GM19452 (cell line): ENCODE data around the gene RAPGEF2.
"Not testable (repeated sequence)": the region's sequence is repeated elsewhere in the genome, so short reads cannot be mapped to it uniquely, and the experiment has no call there.

Experiments used
- ATAC-seq: cut with Tn5 transposase; IDR thresholded peaks from one replicate; pipeline ENCODE4 v1.9.1; 2021; ENCODE audit not compliant: unreplicated experiment

RAPGEF2 gene

DNA sequence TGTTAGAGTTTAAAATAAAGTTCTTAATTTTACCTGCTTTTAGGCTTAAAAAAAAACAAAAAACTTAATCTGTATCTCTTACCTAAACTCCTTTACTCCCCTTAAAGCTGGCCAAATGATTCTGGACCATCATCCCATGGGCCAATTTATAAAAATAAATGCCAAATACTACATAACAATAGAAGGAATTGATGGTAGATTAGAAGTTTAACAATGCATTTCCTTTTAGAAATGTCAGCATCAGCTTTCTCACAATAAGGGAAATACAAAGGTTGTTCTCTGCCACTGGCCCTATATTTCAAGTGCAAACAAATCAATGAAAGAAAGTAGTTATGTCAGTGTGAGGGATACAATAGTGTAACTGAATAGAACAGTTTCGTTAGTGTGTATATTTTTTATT is 5.7 kb upstream of the RAPGEF2 start:
- ATAC-seq = no peak

DNA sequence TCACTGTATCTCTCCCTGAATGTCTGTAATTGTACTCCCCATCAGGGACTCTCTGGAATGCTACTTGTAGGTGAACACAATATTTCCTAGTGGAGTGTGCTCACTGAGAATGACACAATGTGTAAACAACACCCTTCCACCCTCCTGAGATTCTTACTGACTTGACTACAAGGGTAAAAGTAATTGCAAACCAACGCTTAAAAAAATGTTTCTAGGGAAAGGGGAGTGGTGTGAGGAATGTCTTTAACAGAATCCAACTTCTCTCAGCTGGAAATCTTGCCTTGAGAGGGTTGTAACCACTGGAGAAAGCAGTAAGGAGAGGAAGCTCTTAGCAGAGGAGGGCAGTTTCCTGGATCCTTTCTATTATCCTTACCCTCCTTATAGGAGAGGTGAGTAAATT is 5.1 kb upstream of the RAPGEF2 start:
- ATAC-seq = no peak

DNA sequence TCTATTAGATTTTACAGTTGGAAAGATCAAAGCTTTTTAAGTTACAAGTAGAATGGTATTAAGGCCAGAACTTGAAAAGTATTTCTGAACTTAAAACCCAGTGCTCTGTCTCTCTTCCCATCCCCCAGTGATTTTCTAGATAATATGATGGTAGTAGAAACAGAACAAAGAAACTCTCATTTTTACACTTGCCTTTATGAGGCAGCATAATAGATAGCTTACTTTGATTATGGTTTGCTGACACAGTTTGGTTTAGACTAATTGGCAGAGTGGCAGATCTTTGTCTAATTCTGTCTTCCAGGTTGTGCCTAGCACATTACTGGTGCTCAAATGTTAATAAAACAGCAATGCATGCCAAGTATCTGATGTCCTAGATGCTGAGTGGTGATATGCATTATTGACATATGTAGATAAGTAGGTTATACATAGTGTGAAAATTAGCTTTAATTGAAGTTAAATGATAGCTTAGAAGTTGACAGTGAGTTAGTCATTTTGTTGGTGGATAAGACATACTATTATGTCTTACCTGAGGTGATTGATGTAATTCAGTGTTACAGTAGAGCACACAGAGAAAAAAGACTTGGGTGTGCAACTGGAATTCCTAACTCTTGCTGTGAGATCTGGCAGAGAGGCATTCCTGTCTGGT is 4.3 kb upstream of the RAPGEF2 start:
- ATAC-seq = no peak

DNA sequence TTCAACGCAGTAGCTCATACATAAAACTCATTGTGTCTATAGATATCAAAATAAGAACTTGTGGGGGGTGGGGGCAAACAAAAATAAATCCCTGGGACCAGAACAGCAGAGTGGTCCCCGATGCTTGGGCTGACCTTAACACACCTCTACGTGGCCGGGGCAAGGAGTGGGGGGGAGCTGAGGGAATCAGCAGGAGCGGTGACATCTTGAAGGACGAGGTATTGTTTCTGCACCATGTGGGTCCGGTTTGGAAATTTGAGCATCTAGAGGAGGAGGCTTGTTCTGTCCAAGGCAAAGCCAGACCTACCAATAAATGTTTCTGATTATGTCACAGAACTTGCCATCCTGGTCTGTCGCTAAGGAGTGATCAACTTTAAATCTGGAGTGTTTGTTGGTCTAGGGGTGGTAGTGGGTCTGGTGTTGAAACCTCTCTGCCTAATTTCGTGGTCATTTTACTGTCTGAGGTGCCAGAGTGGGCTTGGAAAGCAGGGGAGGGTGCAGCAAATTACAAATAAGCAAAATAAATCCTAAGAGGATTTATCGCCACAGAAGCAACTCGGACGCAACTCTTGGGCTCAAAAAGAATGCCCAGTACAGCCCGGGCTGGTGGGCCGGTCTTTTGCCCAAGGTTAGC is 774 bp upstream of the RAPGEF2 start:
- no peak for ATAC-seq

DNA sequence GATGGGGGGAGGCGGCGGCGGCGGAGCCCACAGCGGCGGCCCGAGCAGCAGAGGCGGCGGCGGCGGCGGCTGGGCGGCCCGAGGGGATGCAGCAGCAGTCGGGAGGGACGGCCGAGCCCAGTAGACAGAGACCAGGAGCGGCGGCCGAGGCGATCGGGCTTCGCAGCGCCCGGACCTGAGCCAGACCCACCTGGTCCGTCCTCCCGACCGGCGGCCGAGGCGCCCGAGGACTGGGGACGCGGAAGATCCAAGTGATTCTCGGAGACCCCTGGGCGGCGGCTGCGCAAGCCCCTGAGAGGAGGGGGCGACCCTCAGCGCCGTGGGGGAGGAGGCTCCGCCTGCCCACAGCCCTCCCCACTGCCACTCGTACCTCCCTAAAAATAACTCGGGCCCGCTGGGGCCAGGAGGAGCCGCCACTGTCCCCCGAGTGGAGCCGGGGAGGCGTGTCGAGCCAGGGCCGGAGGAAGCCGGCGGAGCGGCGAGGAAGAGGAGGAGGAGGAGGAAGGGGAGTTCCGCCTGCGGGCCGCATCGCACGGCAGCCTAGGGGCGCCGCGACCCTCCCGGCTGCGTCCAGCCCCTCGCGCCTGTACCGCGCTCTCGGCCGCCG is 608 bp downstream of the RAPGEF2 start:
- ATAC-seq = peak; percentile 29

DNA sequence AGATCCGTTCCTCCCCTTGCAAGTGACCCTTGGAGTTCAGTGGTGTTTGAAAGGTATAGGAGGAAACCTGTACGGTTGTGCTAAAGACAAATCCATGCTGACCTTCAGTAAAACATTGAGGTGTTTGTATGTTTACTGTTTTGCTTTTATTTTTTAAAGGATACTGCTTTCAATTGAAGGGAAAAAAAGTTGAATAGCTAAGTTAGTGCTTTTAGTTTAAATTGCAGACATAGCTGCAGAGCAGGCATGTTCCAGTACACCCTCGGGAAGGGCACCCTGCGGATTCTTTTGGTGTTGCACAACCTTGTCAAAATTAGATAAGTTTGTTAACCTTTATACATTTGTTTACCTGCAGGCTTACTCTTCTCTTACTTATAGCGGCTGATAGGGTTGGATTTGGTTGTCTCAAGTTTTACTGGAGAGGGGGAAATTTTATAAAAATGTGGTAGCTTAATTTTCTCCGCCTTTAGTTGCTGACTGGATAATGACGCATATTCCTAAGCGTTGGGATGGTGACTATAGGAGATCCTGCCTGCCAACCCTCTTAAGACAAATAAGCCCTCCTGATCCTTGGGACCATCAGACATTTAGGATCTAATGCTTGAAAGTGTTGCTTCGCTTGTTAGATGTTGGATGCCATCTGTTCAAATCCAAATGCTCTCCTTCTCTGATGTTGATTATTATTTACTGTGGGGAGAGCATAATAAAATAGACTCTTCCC is 2.0 kb downstream of the RAPGEF2 start:
- no peak for ATAC-seq

DNA sequence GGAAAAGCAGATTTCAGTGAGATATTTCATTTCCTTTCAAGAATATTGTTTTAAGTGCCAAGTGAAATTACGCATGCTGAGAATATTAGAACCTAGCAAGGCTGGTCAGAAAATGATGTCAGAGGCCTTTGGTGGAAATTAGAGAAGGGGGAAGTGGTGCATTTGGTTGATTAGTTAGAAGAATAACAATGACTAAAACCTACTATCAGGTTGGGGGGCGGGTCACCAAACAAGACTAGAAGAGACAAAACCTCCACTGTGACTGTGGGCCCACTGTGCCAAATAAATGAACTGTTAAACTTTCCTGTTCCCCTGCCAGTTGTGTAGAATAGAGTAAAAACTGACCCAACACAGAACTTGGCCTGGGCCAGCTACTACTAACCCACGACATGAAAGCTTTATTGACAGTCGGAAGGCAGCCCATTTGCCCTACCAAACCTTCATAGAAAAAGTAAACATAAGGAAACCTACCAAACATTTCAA is 2.9 kb downstream of the RAPGEF2 start:
- ATAC-seq = peak; percentile 13

DNA sequence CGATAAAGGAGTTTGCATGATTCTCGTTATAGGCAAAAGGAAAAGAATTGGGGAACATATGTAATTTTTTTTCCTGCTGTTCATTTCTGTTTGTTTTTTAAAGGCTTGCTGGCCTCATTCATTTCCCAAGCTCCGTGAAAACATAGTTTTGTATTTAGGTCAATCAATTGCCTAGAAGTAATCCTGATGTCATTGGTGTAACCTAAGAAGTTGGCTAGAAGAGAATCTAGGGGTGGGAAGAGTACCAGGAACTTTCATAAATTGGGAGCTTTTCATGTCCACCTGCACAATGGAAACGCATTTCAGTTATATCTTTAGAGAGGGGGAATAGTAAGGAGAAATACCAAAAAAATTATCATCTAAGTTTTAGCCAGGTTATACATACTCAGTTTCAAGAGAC is 3.8 kb downstream of the RAPGEF2 start:
- ATAC-seq = no peak

DNA sequence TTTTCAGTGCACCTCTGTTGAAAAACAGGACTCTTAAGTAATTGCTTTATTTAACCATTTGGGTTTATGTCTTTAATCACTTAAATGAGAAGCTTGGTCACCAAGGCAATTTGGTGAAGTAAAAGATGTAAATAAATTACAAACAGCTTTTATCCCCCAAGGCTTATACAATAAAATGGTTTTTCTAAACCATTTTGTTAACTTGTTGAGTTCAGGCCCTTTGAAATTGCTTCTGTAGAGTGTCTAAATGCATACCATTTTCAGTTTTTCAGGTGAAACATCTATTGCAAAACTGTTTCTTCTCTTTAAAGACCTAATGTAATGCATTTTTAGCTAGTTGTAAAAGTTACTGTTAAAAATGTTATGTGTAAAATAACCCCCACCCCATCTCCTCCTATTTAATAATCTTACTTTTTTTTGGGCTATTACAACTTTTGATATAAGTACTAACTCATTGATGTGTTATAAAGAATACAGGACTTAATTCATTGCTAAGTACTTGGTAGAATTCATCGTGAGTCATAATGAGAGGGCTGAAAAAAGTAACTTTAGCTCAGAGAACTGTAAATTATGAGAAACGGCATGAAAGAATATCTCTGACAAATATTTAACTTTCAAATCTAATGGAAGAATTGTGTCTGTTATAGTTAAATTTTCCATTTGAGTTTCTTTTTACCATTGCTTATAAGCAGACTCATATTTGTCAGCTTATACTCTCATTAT is 4.5 kb downstream of the RAPGEF2 start:
- ATAC-seq = no peak

DNA sequence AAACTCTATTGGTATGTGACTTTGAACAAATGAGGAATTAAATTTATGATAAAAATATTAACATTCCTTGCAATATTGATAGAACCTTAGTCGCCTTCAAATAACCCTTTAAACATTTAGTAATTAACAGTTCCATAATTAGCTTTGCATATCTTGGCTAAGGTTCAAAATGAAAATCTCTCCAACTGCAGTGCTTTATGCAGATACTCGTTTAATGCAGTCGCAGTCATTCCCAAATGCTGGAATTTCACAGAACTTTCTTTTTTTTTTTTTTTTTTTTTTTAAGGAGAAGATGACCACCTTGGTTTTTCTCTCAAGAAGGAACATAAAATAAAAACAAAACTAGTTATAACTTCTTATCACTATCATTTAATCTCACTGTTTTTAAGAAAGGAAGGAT is 5.2 kb downstream of the RAPGEF2 start:
- ATAC-seq = no peak

DNA sequence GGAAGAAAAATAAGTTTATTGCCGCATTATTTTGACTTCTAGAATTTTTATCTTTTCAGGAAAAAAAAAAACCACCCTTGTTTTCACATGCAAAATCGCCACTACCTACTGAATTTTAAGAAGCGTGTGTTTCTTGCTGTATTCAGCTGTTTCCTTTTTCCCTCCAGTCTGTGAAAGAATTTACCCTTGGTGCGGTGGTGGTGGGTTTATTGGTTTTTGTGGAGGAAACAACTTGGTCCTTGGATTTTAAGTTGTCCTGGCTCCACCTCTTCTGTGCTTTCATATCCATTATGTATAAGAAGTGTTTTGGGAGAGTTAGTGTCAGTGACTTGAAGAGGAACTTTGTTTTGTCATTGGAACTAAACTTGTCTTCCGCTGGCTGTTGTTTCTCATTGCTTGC is 8.1 kb downstream of the RAPGEF2 start:
- ATAC-seq = no peak

DNA sequence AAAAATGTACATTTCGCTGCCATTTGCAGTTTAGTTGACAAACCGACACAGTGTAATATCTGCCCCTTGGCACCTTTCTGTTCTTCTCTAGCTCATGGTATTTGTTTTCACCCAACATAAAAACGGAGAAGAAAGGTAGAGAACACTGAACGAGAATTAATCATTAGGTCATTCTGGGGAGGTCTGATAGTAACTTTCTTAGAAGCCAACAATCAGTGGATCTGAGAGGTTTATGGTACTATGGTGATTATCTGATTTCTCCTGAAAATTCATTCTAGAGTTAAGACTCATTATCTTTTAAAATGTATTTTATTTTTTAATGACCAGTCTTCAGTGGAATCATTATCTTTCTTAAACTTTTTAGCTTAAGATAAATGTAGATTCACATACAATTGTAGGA is 8.5 kb downstream of the RAPGEF2 start:
- ATAC-seq = no peak

DNA sequence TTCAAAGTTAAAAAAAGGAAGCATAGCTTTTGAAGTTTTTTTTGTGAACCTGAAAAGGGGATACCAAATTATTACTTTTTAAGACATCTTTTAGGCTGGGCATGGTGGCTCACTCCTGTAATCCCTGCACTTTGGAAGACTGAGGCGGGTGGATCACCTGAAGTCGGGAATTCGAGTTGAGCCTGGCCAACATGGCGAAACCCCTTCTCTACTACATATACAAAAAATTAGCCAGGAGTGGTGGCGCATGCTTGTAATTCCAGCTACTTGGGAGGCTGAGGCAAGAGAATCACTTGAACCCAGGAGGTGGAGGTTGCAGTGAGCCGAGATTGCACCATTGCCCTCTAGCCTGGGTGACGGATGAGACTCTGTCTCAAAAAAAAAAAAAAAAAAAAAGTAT is 10.5 kb downstream of the RAPGEF2 start:
- not testable (repeated sequence) for ATAC-seq

DNA sequence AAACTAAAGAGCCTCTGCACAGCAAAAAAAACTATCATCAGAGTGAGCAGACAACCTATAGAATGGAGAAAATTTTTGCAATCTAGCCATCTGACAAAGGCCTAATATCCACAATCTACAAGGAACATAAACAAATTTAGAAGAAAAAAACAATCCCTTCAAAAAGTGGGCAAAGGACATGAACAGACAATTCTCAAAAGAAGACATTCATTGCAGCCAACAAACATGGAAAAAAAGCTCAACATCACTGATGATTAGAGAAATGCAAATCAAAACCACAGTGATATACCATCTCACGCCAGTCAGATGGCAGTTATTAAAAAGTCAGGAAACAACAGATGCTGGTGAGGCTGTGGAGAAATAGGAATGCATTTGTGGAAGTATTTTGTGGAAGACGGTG is 13.2 kb downstream of the RAPGEF2 start:
- not testable (repeated sequence) for ATAC-seq

DNA sequence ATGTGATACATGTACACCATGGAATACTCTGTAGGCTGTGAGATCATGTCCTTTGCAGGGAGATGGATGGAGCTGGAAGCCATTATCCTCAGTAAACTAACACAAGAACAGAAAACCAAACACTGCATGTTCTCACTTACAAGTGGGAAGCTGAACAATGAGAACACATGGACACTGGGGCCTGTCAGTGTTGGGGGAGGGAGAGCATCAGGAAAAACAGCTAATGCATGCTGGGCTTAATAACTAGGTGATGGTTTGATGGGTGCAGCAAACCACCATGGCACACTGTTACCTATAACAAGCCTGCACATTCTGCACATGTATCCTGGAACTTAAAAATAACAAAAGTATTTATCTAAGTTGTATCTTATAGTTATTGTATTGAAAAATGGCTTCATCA is 13.8 kb downstream of the RAPGEF2 start:
- not testable (repeated sequence) for ATAC-seq

DNA sequence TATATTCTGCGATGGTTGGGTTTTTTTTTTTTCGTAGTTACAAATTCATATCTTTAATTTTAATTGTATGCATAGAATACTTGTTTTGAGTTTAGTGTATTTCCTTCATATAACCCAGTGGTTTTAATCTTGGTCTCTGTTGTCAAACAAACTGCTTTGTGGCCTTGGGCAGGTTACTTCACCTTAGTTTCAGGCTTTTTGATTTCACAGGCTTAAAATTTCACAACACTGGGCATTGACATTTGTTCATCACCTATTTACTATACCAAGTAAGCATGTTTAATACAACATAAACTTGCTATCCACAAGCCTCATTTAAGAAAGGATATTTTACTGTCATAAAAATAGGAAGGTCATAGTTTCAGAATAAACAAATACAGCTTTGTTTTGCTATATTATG is 14.7 kb downstream of the RAPGEF2 start:
- no peak for ATAC-seq

DNA sequence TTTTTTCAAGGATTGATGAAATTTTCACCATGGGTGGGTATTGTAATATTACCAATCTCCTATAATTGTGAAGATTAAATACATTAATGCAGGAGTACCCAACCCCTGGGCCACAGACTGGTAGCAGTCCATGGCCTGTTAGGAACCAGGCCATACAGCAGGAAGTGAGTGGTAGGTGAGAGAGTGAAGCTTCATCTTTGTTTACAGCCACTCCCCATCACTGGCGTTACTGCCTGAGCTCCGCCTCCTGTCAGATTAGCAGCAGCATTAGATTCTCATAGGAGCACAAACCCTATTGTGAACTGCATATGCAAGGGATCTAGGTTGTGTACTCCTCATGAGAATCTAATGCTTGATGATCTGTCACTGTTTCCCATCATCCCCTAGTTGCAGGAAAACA is 15.1 kb downstream of the RAPGEF2 start:
- no peak for ATAC-seq

DNA sequence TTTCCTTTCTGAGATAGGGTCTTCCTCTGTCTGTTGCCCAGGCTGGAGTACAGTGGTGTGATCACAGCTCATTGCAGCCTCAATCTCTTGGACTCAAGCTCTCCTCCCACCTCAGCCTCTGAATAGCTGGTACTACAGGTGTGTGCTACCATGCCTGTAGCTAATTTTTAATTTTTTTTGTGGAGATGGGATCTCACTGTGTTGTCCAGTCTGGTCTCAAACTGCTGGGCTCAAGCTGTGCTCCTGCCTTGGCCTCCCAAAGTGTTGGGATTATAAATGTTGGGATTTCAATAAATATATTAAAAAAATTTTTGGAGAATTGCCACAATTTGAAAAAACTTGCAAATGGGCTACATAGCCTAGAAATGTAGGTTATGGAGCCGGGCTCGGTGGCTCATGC is 18.5 kb downstream of the RAPGEF2 start:
- no peak for ATAC-seq

DNA sequence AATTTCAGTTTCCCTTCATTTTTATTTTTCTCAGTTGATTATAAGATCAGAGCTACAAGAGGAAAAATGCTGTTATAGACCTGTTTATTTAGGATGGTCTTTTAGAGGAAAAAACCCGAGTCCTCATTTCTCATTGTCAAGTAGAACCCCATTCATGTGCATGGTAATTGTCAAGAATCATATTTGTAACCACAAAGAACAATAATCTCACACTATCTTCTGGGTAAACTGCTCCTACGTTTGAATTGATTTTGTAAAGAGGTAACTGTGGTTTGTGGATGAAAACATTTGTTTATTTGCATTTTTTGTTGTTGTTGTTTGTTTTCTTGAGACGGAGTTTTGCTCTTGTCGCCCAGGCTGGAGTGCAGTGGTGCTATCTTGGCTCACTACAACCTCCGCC is 23.8 kb downstream of the RAPGEF2 start:
- ATAC-seq = no peak

DNA sequence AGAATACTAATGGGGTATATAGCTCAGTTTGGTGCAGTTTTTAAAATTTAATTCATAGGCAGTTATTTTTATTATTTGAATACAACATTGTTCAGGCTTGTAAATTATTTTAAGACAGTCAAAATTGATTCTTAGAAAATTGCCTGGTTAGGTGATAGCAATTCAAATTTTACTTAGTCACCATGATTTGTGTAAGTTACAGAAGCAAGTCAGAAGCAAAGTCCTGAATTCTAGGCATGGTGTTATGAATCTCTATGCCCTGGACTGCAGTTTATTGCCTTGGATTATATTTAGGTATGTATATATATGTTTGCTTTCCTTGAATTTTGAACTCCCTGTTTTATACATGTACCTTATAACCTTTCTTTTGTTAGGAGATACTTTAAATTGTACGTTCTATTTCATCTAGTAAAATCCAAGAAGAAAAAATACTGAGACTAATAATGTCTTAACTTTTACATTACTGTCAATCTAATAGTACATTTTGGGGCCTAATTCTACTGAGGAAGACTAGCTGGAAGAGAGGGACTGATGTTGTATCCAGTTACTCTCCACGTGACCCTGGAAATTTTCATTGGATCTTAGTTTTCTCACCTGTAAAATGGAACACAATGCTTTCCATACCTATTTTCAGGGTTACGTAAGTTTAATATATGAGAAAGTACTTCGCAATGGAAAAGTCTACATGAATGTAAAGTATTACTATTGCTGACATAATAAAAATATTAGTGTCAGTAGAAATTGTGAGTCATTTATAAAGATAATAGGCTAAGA is 25.1 kb downstream of the RAPGEF2 start:
- ATAC-seq = no peak
